ENCODE measurements around the gene GPR183.

- no peak for TF ChIP-seq CTCF (tag by site-specific recombination; IDR thresholded peaks at IDR 0.05)
- no peak for TF ChIP-seq ZNF354C (tag by site-specific recombination; IDR thresholded peaks at IDR 0.05; ENCODE audit: borderline replicate concordance, low read depth)
- TF ChIP-seq ZNF701 (tag by site-specific recombination; IDR thresholded peaks at IDR 0.05), result no peak
- TF ChIP-seq REST (tag by site-specific recombination; IDR thresholded peaks at IDR 0.05), result no peak
- no peak for TF ChIP-seq ZBTB1 (tag by site-specific recombination; IDR thresholded peaks at IDR 0.05)
- TF ChIP-seq ZNF16 (tag by site-specific recombination; IDR thresholded peaks at IDR 0.05; ENCODE audit: low read depth), result no peak
These were observed 12.2 kb downstream of the GPR183 start for GRCh38 chr13:99294958-99295357.
